ENCODE results near the gene COMMD1. TPM values are rescaled to one million over a fixed set of nuclear protein-coding genes. Genes with fewer than 3 reads are reported as not detected.
"Not testable (repeated sequence)": the region's sequence is repeated elsewhere in the genome, so short reads cannot be mapped to it uniquely, and the experiment has no call there.

The COMMD1 gene
- total and polyA plus RNA-seq, 9 donors = 48.6 to 76.8 (median 62.0) TPM

GRCh38 chr2:61914794-61915193 is 9.3 kb downstream of the COMMD1 start:
- H3K27me3 ChIP-seq (ENCODE audit: control insufficient read depth, insufficient read depth, low read length); DNase-seq; H3K4me3 ChIP-seq (ENCODE audit: low read length); H3K27ac ChIP-seq (ENCODE audit: low read length); H3K36me3 ChIP-seq (ENCODE audit: control insufficient read depth, insufficient read depth, low read length); H3K9me3 ChIP-seq (replicated peaks; ENCODE audit: control insufficient read depth, low read depth, low read length); H3K4me1 ChIP-seq (ENCODE audit: control insufficient read depth, insufficient read depth, low read length): not testable (repeated sequence)
- 83% methylated on average over 2 of the region's 4 CpGs for WGBS (ENCODE audit: insufficient coverage)

GRCh38 chr2:61920548-61920947 is 15.1 kb downstream of the COMMD1 start:
- Histone ChIP-seq H3K27me3 (ENCODE audit: control insufficient read depth, insufficient read depth, low read length) (no peaks in the 10 kb centered on the region), H3K4me1 (ENCODE audit: control insufficient read depth, insufficient read depth, low read length) (no peaks in the 10 kb centered on the region), H3K9me3 (replicated peaks; ENCODE audit: control insufficient read depth, low read depth, low read length) (no peaks in the 10 kb centered on the region), H3K36me3 (ENCODE audit: control insufficient read depth, insufficient read depth, low read length) (peaks cover 3% of the 10 kb centered on the region), H3K27ac (ENCODE audit: low read length) (no peak overlapping the region), H3K4me3 (ENCODE audit: low read length) (no peak overlapping the region)
- no peak for DNase-seq
- no CpG with 5 or more reads among the region's 1 CpG for WGBS (ENCODE audit: insufficient coverage)

GRCh38 chr2:61922714-61923113 is 17.2 kb downstream of the COMMD1 start:
- no peaks in the 10 kb centered on the region for H3K9me3 ChIP-seq (replicated peaks; ENCODE audit: control insufficient read depth, low read depth, low read length)
- H3K27me3 ChIP-seq (ENCODE audit: control insufficient read depth, insufficient read depth, low read length) = no peaks in the 10 kb centered on the region
- no peaks in the 10 kb centered on the region for H3K4me1 ChIP-seq (ENCODE audit: control insufficient read depth, insufficient read depth, low read length)
- H3K4me3 ChIP-seq (ENCODE audit: low read length) = no peak overlapping the region
- peaks cover 3% of the 10 kb centered on the region for H3K36me3 ChIP-seq (ENCODE audit: control insufficient read depth, insufficient read depth, low read length)
- no peak overlapping the region for H3K27ac ChIP-seq (ENCODE audit: low read length)
- DNase-seq = no peak

- no peaks in the 10 kb centered on the region for H3K27me3 ChIP-seq (ENCODE audit: control insufficient read depth, insufficient read depth, low read length)
- H3K4me3 ChIP-seq (ENCODE audit: low read length) = no peak overlapping the region
- H3K4me1 ChIP-seq (ENCODE audit: control insufficient read depth, insufficient read depth, low read length) = no peaks in the 10 kb centered on the region
- no peak overlapping the region for H3K27ac ChIP-seq (ENCODE audit: low read length)
- no peaks in the 10 kb centered on the region for H3K9me3 ChIP-seq (replicated peaks; ENCODE audit: control insufficient read depth, low read depth, low read length)
- WGBS (ENCODE audit: insufficient coverage) = 74% methylated on average over 12 of the region's 15 CpGs
- no peak for DNase-seq
- no peaks in the 10 kb centered on the region for H3K36me3 ChIP-seq (ENCODE audit: control insufficient read depth, insufficient read depth, low read length)
Observed at GRCh38 chr2:61924895-61925663, 19.6 kb downstream of the COMMD1 start.

- 92% methylated on average over 2 of the region's 8 CpGs for WGBS (ENCODE audit: insufficient coverage)
- Histone ChIP-seq H3K4me1 (ENCODE audit: control insufficient read depth, insufficient read depth, low read length) (no peaks in the 10 kb centered on the region), H3K36me3 (ENCODE audit: control insufficient read depth, insufficient read depth, low read length) (no peaks in the 10 kb centered on the region), H3K4me3 (ENCODE audit: low read length) (no peak overlapping the region), H3K9me3 (replicated peaks; ENCODE audit: control insufficient read depth, low read depth, low read length) (no peaks in the 10 kb centered on the region), H3K27me3 (ENCODE audit: control insufficient read depth, insufficient read depth, low read length) (no peaks in the 10 kb centered on the region), H3K27ac (ENCODE audit: low read length) (no peak overlapping the region)
- DNase-seq = no peak
Observed at GRCh38 chr2:61926531-61927477, 21.3 kb downstream of the COMMD1 start.

GRCh38 chr2:61928826-61929461 is 23.5 kb downstream of the COMMD1 start:
- peaks cover 3% of the 10 kb centered on the region for H3K36me3 ChIP-seq (ENCODE audit: control insufficient read depth, insufficient read depth, low read length)
- H3K4me1 ChIP-seq (ENCODE audit: control insufficient read depth, insufficient read depth, low read length) = no peaks in the 10 kb centered on the region
- H3K9me3 ChIP-seq (replicated peaks; ENCODE audit: control insufficient read depth, low read depth, low read length) = peaks cover 8% of the 10 kb centered on the region
- 96% methylated on average over 4 of the region's 5 CpGs for whole genome bisulfite sequencing (ENCODE audit: insufficient coverage)
- H3K27ac ChIP-seq (ENCODE audit: low read length) = no peak overlapping the region
- H3K27me3 ChIP-seq (ENCODE audit: control insufficient read depth, insufficient read depth, low read length) = no peaks in the 10 kb centered on the region
- DNase-seq = no peak
- H3K4me3 ChIP-seq (ENCODE audit: low read length) = no peak overlapping the region

GRCh38 chr2:61937098-61937497 is 31.6 kb downstream of the COMMD1 start:
- H3K4me1 ChIP-seq (ENCODE audit: control insufficient read depth, insufficient read depth, low read length) = peaks cover 5% of the 10 kb centered on the region
- no peak overlapping the region for H3K27ac ChIP-seq (ENCODE audit: low read length)
- no peak for DNase-seq
- peaks cover 8% of the 10 kb centered on the region for H3K9me3 ChIP-seq (replicated peaks; ENCODE audit: control insufficient read depth, low read depth, low read length)
- H3K4me3 ChIP-seq (ENCODE audit: low read length) = no peak overlapping the region
- H3K27me3 ChIP-seq (ENCODE audit: control insufficient read depth, insufficient read depth, low read length) = no peaks in the 10 kb centered on the region
- H3K36me3 ChIP-seq (ENCODE audit: control insufficient read depth, insufficient read depth, low read length) = peaks cover 3% of the 10 kb centered on the region
- no CpG with 5 or more reads among the region's 3 CpGs for WGBS (ENCODE audit: insufficient coverage)

GRCh38 chr2:61937886-61938285 is 32.4 kb downstream of the COMMD1 start:
- H3K4me3 ChIP-seq (ENCODE audit: low read length) = no peak overlapping the region
- no CpG with 5 or more reads among the region's 5 CpGs for WGBS (ENCODE audit: insufficient coverage)
- H3K9me3 ChIP-seq (replicated peaks; ENCODE audit: control insufficient read depth, low read depth, low read length) = peaks cover 4% of the 10 kb centered on the region
- H3K36me3 ChIP-seq (ENCODE audit: control insufficient read depth, insufficient read depth, low read length) = peaks cover 2% of the 10 kb centered on the region
- H3K27me3 ChIP-seq (ENCODE audit: control insufficient read depth, insufficient read depth, low read length) = no peaks in the 10 kb centered on the region
- peaks cover 5% of the 10 kb centered on the region for H3K4me1 ChIP-seq (ENCODE audit: control insufficient read depth, insufficient read depth, low read length)
- DNase-seq = no peak
- no peak overlapping the region for H3K27ac ChIP-seq (ENCODE audit: low read length)

GRCh38 chr2:61938511-61938910 is 33.0 kb downstream of the COMMD1 start:
- Histone ChIP-seq H3K27ac (ENCODE audit: low read length) (no peak overlapping the region), H3K4me1 (ENCODE audit: control insufficient read depth, insufficient read depth, low read length) (peaks cover 5% of the 10 kb centered on the region)

GRCh38 chr2:61943251-61943650 is 37.8 kb downstream of the COMMD1 start:
- DNase-seq = no peak
- Histone ChIP-seq H3K4me3 (ENCODE audit: low read length) (no peak overlapping the region), H3K4me1 (ENCODE audit: control insufficient read depth, insufficient read depth, low read length) (peaks cover under 1% of the 10 kb centered on the region), H3K36me3 (ENCODE audit: control insufficient read depth, insufficient read depth, low read length) (no peaks in the 10 kb centered on the region), H3K27ac (ENCODE audit: low read length) (no peak overlapping the region), H3K27me3 (ENCODE audit: control insufficient read depth, insufficient read depth, low read length) (no peaks in the 10 kb centered on the region), H3K9me3 (replicated peaks; ENCODE audit: control insufficient read depth, low read depth, low read length) (no peaks in the 10 kb centered on the region)
- 96% methylated on average over 2 of the region's 2 CpGs for WGBS (ENCODE audit: insufficient coverage)

More at GRCh38 chr2:61938511-61938910, 33.0 kb downstream of the COMMD1 start:
- WGBS (ENCODE audit: insufficient coverage) = 41% methylated on average over 2 of the region's 3 CpGs
- H3K36me3 ChIP-seq (ENCODE audit: control insufficient read depth, insufficient read depth, low read length) = no peaks in the 10 kb centered on the region
- H3K4me3 ChIP-seq (ENCODE audit: low read length) = no peak overlapping the region
- H3K9me3 ChIP-seq (replicated peaks; ENCODE audit: control insufficient read depth, low read depth, low read length) = no peaks in the 10 kb centered on the region
- no peak for DNase-seq
- no peaks in the 10 kb centered on the region for H3K27me3 ChIP-seq (ENCODE audit: control insufficient read depth, insufficient read depth, low read length)

All from muscle of leg (tissue), 11 donors.